ENCODE data around the gene ARHGEF10L.

ARHGEF10L gene

DNA sequence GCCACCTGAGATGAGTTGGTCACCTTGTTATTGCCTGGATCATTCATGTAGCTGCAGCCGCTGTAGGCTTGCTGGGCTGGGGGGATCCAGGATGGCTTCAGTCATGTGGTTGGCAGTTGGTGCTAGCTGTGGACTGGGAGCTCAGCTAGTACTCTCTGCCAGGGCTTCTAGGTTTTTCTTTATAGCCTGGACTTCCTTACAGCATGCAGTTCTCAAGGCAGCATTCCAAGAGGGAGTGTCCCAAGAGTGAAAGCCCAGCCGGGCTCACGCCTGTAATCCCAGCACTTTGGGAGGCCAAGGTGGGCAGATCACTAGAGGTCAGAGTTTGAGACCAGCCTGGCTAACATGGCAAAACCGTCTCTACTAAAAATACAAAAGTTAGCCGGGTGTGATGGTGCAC lies 192.0 kb downstream of the ARHGEF10L start:
- Mint-ChIP-seq H3K4me1 (peaks cover 11% of the 10 kb centered on the region), H3K36me3 (ENCODE audit: low read depth) (no peaks in the 10 kb centered on the region), H3K9me3 (peaks cover 4% of the 10 kb centered on the region), H3K4me3 (no peak overlapping the region), H3K27me3 (ENCODE audit: low read depth, poor library complexity) (peaks cover 11% of the 10 kb centered on the region), H3K27ac (no peak overlapping the region)
- TF ChIP-seq, protein P1, sequence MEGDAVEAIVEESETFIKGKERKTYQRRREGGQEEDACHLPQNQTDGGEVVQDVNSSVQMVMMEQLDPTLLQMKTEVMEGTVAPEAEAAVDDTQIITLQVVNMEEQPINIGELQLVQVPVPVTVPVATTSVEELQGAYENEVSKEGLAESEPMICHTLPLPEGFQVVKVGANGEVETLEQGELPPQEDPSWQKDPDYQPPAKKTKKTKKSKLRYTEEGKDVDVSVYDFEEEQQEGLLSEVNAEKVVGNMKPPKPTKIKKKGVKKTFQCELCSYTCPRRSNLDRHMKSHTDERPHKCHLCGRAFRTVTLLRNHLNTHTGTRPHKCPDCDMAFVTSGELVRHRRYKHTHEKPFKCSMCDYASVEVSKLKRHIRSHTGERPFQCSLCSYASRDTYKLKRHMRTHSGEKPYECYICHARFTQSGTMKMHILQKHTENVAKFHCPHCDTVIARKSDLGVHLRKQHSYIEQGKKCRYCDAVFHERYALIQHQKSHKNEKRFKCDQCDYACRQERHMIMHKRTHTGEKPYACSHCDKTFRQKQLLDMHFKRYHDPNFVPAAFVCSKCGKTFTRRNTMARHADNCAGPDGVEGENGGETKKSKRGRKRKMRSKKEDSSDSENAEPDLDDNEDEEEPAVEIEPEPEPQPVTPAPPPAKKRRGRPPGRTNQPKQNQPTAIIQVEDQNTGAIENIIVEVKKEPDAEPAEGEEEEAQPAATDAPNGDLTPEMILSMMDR (IDR thresholded peaks at IDR 0.05): no peak
- no peak for DNase-seq

DNA sequence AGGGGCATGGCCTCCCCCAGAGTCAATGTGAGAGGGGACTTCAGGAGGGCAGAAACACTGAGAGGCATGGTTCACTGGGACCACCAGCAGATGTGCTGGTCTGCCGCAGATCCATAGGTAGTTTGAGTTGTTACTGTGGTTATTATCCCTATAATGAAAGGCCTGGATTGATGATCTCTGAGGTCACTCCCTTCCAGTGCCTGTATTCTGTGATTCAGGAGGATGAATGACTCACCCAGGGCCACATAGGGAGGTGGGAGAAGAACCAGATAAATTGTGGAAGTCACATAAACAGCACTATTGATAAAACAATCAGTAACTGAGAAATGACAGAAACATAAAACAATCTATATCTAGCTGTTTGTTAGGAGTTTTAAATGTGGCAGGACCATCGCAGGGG lies 193.0 kb downstream of the ARHGEF10L start:
- no peaks in the 10 kb centered on the region for H3K36me3 Mint-ChIP-seq (ENCODE audit: low read depth)
- DNase-seq: no peak
- TF ChIP-seq, protein P1 (IDR thresholded peaks at IDR 0.05): no peak
- peaks cover 4% of the 10 kb centered on the region for H3K9me3 Mint-ChIP-seq
- H3K27me3 Mint-ChIP-seq (ENCODE audit: low read depth, poor library complexity): peaks cover 7% of the 10 kb centered on the region
- peaks cover 11% of the 10 kb centered on the region for H3K4me1 Mint-ChIP-seq
- H3K27ac Mint-ChIP-seq: no peak overlapping the region
- H3K4me3 Mint-ChIP-seq: no peak overlapping the region

DNA sequence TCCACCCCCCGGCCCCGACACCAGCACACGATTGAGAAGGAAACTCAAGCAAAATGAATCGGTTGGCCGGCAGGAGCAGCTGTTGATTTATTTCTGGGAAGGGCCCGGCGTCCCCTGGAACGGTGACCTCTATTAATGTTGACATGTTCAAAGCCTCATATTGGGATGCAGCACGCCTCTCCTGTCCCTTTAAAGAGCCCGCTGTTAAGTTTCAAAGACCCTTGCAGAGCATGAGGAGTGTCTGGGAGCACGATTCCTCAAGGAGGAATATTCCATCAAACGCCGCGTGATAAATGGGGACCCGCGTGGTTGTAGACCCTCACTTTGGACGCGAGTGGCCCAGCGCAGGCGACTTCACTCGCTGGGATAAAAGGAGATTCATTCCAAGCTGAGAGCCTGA lies 194.2 kb downstream of the ARHGEF10L start:
- Mint-ChIP-seq H3K4me1 (peaks cover 11% of the 10 kb centered on the region), H3K4me3 (no peak overlapping the region), H3K27me3 (ENCODE audit: low read depth, poor library complexity) (peaks cover 7% of the 10 kb centered on the region), H3K9me3 (peaks cover 3% of the 10 kb centered on the region), H3K27ac (no peak overlapping the region), H3K36me3 (ENCODE audit: low read depth) (no peaks in the 10 kb centered on the region)
- TF ChIP-seq, protein P1 (IDR thresholded peaks at IDR 0.05): no peak
- no peak for DNase-seq

DNA sequence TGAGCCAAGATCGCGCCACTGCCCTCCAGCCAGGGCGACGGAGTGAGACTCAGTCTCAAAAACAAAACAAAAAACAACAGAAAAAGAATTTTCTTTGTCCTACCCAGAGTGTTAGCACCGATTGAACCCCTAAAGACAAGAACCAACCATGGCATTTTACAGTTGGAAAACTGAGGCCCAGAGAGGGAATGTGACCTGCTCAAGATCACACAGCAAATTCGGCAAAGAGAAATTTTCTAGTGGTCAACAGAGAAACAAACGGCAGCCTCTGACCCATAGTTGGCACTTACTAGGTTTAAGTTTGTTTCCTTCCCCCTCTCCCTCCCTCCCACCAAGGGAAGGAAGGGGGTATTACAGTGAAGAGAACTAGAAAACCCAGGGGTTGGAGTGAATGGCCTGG lies 195.1 kb downstream of the ARHGEF10L start:
- H3K4me1 Mint-ChIP-seq: peaks cover 11% of the 10 kb centered on the region
- no peaks in the 10 kb centered on the region for H3K9me3 Mint-ChIP-seq
- no peak for DNase-seq
- TF ChIP-seq, protein P1 (IDR thresholded peaks at IDR 0.05): no peak
- H3K36me3 Mint-ChIP-seq (ENCODE audit: low read depth): no peaks in the 10 kb centered on the region
- no peak overlapping the region for H3K27ac Mint-ChIP-seq
- no peak overlapping the region for H3K4me3 Mint-ChIP-seq
- peaks cover 10% of the 10 kb centered on the region for H3K27me3 Mint-ChIP-seq (ENCODE audit: low read depth, poor library complexity)

DNA sequence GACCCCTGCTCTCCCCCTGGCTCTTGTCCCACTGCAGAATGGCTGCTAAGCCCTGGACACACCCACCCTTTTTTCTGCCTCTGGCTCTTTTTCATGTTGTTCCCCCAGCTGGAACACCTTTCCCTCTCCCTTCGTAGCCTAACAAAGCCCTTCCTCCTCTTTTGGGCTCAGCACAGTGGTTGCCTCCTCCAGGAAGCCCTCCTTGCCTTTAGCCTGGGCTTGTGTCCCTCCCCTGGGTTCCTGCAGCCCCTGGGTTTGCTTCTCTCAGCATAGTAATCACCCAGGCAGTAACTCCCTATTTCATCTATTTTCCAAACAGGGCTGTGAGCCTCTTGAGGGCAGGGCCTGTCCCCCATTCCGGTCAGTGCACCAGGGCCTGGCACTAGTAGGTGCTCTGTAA lies 195.8 kb downstream of the ARHGEF10L start:
- TF ChIP-seq, protein P1 (IDR thresholded peaks at IDR 0.05): no peak
- no peak for DNase-seq
- Mint-ChIP-seq H3K27ac (no peak overlapping the region), H3K4me3 (no peak overlapping the region), H3K9me3 (no peaks in the 10 kb centered on the region), H3K4me1 (peaks cover 11% of the 10 kb centered on the region), H3K36me3 (ENCODE audit: low read depth) (no peaks in the 10 kb centered on the region), H3K27me3 (ENCODE audit: low read depth, poor library complexity) (peaks cover 7% of the 10 kb centered on the region)

DNA sequence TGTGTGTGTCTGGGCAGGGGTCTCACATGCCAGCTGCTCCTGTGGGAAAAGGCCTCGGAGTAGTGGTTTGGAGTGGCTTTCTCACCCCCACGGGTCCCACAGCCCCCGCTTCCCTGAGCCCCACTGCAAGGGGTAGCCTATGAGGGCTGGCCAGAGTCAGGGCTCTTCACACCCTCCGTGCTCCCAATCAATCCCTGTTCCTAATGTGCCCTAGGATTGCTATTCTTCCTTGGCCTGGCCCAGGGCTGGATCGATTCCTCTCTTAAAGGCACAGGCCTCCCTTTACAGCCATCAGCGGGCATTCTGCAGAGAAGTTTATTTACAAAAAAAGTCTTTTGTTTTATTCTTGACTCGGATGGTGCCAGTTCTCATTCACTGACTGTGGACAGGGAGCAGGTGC lies 196.3 kb downstream of the ARHGEF10L start:
- TF ChIP-seq, protein P1 (IDR thresholded peaks at IDR 0.05): no peak
- no peak overlapping the region for H3K27ac Mint-ChIP-seq
- no peak overlapping the region for H3K4me3 Mint-ChIP-seq
- H3K4me1 Mint-ChIP-seq: peaks cover 11% of the 10 kb centered on the region
- H3K27me3 Mint-ChIP-seq (ENCODE audit: low read depth, poor library complexity): peaks cover 11% of the 10 kb centered on the region
- H3K9me3 Mint-ChIP-seq: no peaks in the 10 kb centered on the region
- no peak for DNase-seq
- H3K36me3 Mint-ChIP-seq (ENCODE audit: low read depth): no peaks in the 10 kb centered on the region

All from nephron progenitor cell (in vitro differentiated cells).